Ectodermal cell (in vitro differentiated cells): Measurements from ENCODE around the gene PRRG2.
A peak's percentile ranks its signal among the peaks of the same experiment; 100 is the strongest.

Source experiments
- H3K27ac ChIP-seq: 2 replicates; pipeline ENCODE4 v1.7.0; 2013; ENCODE audit warnings: mild to moderate bottlenecking, low read depth, low read length; ENCODE audit not compliant: insufficient read depth, poor library complexity, severe bottlenecking
- H3K27me3 ChIP-seq: 2 replicates; pipeline ENCODE4 v1.7.0; 2013; ENCODE audit warnings: mild to moderate bottlenecking, low read length; ENCODE audit not compliant: insufficient read depth, control insufficient read depth, poor library complexity, severe bottlenecking
- H3K36me3 ChIP-seq: one replicate; pipeline ENCODE4 v1.7.0; 2013; ENCODE audit warnings: low read length; ENCODE audit not compliant: control insufficient read depth, insufficient read depth
- H3K4me1 ChIP-seq: one replicate; pipeline ENCODE4 v1.7.0; 2013; ENCODE audit warnings: low read length; ENCODE audit not compliant: control insufficient read depth, insufficient read depth
- H3K4me3 ChIP-seq: 2 replicates; pipeline ENCODE4 v1.7.0; 2013; ENCODE audit warnings: low read depth, low read length, control low read depth; ENCODE audit not compliant: insufficient read depth
- H3K9me3 ChIP-seq: 2 replicates; pipeline ENCODE4 v1.7.0; 2013; ENCODE audit warnings: mild to moderate bottlenecking, low read length, moderate library complexity; ENCODE audit not compliant: control insufficient read depth
- WGBS, 2 experiments: methylation state at CpG; one replicate each; pipeline ENCODE4 v1.1.7; 2013; ENCODE audit warnings: missing lambda C conversion rate in 2 of 2; 5-methylcytosine and 5-hydroxymethylcytosine counted together

Gene PRRG2

GRCh38 chr19:49640113-49640898 is 59.2 kb downstream of the PRRG2 start, which contains the start of gene RRAS:
Gene RRAS, minus strand, starts transcription at chr19:49640143. Its CDS starts 45 bp downstream, at chr19:49640098.
- Histone ChIP-seq H3K4me3 (peak within 1 kb of the TSS; percentile 82), H3K27me3 (peaks cover 4% of the 10 kb centered on the region), H3K9me3 (no peaks in the 10 kb centered on the region), H3K36me3 (no peaks in the 10 kb centered on the region), H3K4me1 (peaks cover 39% of the 10 kb centered on the region), H3K27ac (peak within 1 kb of the TSS; percentile 99)
- WGBS, 2 experiments = 0 to 1% methylated on average over 51 of the region's 51 CpGs
